22Rv1 (cell line): ENCODE measurements around the gene NR2C1.

Experiments used
- H3K27ac ChIP-seq: fragments of 450-650 bp; 2 replicates; pipeline ENCODE4 v1.5.1; 2017
- CTCF ChIP-seq: fragments of 450-650 bp; IDR thresholded peaks from 2 replicates; pipeline ENCODE4 v1.5.1; 2017; ENCODE audit warnings: mild to moderate bottlenecking
- ZFX ChIP-seq: fragments of 450-650 bp; IDR thresholded peaks from 2 replicates; pipeline ENCODE4 v1.6.1; 2017; ENCODE audit warnings: antibody characterized with exemption, borderline replicate concordance

NR2C1 gene

DNA sequence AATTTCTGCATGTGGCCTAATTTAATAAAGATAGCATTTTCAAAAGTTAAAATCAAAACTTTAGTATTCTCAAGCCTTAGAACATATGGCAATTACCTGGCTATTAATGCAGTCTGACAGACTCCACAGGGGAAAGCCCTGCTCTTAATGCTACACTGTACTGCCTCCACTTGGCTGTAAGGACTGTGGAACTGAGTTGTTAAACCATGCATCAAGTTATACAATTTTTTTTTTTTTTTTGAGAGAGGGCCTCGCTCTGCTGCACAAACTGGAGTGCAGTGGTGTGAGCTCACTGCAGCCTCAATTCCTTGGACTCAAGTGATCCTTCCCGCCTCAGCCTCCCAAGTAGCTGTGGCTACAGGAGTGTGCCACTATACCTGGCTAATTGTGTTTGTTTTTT lies 50.9 kb downstream of the NR2C1 start:
- no peak for TF ChIP-seq CTCF
- no peak for TF ChIP-seq ZFX
- no peak overlapping the region for H3K27ac ChIP-seq

DNA sequence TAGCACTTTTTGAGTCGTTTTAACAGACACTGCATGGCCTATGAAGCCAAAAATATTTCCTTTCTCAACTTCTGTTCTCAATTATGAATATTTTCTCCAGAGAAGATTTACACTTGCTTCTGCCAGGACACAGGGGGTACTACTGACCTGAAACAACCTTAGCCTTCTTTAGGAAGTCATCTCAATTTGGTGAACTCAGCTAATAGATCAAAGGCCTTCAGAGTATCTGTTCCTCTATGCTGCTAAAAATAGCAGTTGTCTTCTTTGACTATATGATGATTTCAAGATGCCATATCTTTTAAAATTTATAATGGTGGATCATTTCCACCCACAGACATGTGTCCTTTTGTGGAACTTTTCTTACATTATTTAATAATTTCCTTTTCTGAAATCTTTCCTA lies 55.9 kb downstream of the NR2C1 start:
- H3K27ac ChIP-seq: no peak overlapping the region
- no peak for TF ChIP-seq ZFX
- TF ChIP-seq CTCF: no peak

DNA sequence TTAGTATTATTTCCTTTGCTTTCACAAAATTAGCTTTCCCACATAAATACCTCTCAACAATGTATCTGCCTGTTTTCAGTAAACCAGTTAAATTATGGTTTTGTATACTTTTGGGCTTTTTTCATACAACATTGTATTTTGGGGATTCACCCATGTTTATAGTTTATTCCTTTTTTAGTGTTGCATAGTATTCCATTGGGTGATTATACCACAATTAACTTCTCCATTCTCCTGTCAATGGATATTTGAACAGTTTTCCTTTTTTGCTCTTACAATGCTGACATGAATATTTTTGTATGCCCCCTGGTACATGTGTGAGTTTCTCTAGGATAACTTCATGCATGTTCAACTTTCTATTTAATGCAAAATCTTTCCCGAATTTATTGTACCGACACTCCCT lies 57.3 kb downstream of the NR2C1 start:
- no peak overlapping the region for H3K27ac ChIP-seq
- TF ChIP-seq ZFX: no peak
- no peak for TF ChIP-seq CTCF

DNA sequence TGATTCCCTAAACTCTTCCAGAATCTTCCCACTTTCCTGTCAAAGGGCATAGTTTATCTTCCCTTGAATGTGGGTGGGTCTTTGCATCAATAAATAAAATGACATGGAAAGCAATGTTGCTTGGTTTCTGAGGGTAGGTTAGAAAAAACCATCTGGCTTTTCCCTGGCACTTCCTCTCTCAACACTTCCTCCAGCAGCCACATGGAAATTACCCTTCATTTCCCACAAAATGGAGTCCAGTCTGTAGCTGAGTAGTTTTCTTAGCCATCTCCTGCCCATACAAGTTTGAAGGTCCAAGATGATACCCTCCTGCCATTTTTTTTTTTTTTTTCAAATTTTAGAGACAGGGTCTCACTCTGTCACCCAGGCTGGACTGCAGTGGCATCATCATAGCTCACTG lies 58.9 kb downstream of the NR2C1 start:
- no peak overlapping the region for H3K27ac ChIP-seq
- TF ChIP-seq ZFX: no peak
- no peak for TF ChIP-seq CTCF

DNA sequence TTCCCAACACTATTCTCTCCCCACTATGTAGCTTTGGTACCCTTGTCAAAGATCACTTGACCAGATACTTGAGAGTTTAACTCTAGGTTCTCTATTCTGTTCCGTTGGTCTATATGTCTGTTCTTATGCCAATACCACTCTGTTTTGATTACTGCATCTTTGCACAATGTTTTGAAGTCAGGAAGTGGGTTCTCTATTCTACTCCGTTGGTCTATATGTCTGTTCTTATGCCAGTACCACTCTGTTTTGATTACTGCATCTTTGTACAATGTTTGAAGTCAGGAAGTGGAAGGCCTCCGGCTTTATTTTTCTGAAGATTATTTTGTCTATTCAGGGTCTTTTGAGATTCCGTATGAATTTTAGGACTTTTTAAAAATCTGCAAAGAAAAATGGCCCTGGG lies 67.2 kb downstream of the NR2C1 start:
- no peak overlapping the region for H3K27ac ChIP-seq
- TF ChIP-seq CTCF (no peak), ZFX (no peak)

GRCh38 chr12:95004610-95005009 lies 68.8 kb downstream of the NR2C1 start:
- TF ChIP-seq ZFX (no peak), CTCF (no peak)
- no peak overlapping the region for H3K27ac ChIP-seq

DNA sequence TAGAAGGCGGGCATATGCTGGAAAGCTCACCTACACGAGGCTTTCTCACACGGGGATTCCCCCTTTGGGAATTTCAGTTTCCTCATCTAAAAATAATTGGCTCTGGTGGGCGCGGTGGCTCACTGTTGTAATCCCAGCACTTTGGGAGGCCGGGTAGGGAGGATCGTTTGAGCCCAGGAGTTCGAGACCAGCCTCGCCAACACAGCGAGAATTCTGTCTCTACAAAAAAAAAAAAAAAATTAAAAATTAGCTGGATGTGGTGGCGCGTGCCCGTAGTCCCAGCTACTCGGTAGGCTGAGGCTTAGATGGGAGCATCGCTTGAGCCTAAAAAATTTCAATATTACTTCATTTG lies 69.5 kb downstream of the NR2C1 start:
- TF ChIP-seq CTCF (no peak), ZFX (no peak)
- H3K27ac ChIP-seq: peak overlapping the region; percentile 71
